Measurements from ENCODE around the gene RRM2. TPM values are rescaled to one million over a fixed set of nuclear protein-coding genes. Genes with fewer than 3 reads are reported as not detected.
A peak's percentile ranks its signal among the peaks of the same experiment; 100 is the strongest.

Gene RRM2
- total RNA-seq, 1 donor from 2014 or later, result 9.3 TPM

GRCh38 chr2:10120877-10121574, 1.5 kb upstream of the RRM2 start:
- ATAC-seq (ENCODE audit: low read depth), result no peak
- H3K4me3 Mint-ChIP-seq, result peak overlapping the region; percentile 97
- TF ChIP-seq, protein P1, sequence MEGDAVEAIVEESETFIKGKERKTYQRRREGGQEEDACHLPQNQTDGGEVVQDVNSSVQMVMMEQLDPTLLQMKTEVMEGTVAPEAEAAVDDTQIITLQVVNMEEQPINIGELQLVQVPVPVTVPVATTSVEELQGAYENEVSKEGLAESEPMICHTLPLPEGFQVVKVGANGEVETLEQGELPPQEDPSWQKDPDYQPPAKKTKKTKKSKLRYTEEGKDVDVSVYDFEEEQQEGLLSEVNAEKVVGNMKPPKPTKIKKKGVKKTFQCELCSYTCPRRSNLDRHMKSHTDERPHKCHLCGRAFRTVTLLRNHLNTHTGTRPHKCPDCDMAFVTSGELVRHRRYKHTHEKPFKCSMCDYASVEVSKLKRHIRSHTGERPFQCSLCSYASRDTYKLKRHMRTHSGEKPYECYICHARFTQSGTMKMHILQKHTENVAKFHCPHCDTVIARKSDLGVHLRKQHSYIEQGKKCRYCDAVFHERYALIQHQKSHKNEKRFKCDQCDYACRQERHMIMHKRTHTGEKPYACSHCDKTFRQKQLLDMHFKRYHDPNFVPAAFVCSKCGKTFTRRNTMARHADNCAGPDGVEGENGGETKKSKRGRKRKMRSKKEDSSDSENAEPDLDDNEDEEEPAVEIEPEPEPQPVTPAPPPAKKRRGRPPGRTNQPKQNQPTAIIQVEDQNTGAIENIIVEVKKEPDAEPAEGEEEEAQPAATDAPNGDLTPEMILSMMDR (IDR thresholded peaks at IDR 0.05), result no peak
- H3K4me1 Mint-ChIP-seq, result peaks cover 35% of the 10 kb centered on the region
- no peak for DNase-seq
- H3K27ac Mint-ChIP-seq, result peak overlapping the region; percentile 94
- intact Hi-C loops (cut with micrococcal nuclease), result loop anchor here (1.0 to 10.0 kb wide), 8 partner anchors 42 to 689 kb away; partner anchors contain the start of genes HPCAL1, ODC1, TAF1B and YWHAQ
- ChIA-PET POLR2A (interaction anchor here (0.7 to 1.4 kb wide), 5 partner anchors 42 to 326 kb away, joined by 3 to 6 read pairs (median 3); no protein-coding TSS in a partner anchor), CTCF (interaction anchor here (0.9 to 1.3 kb wide), 5 partner anchors 24 to 314 kb away, joined by 3 to 5 read pairs (median 4); no protein-coding TSS in a partner anchor)
- peaks cover 8% of the 10 kb centered on the region for H3K27me3 Mint-ChIP-seq
- no peaks in the 10 kb centered on the region for H3K9me3 Mint-ChIP-seq
- H3K36me3 Mint-ChIP-seq (ENCODE audit: low read depth), result peaks cover 2% of the 10 kb centered on the region

- Mint-ChIP-seq H3K9me3 (no peaks in the 10 kb centered on the region), H3K4me3 (peak overlapping the region; percentile 79), H3K4me1 (peaks cover 35% of the 10 kb centered on the region), H3K27ac (no peak overlapping the region), H3K27me3 (peaks cover 8% of the 10 kb centered on the region), H3K36me3 (ENCODE audit: low read depth) (peaks cover 2% of the 10 kb centered on the region)
- intact Hi-C loops (cut with micrococcal nuclease), result loop anchor here (5.0 to 10.0 kb wide), 2 partner anchors 138 to 491 kb away; partner anchors contain the start of gene YWHAQ
- no peak for DNase-seq
- TF ChIP-seq, protein P1 (IDR thresholded peaks at IDR 0.05), result no peak
- ChIA-PET CTCF (interaction anchor here (0.6 to 7.9 kb wide), 5 partner anchors 139 to 504 kb away, joined by 3 to 162 read pairs (median 23); no protein-coding TSS in a partner anchor), POLR2A (interaction anchor here (0.7 to 1.1 kb wide), 2 partner anchors 312 to 325 kb away, joined by 3 to 12 read pairs; no protein-coding TSS in a partner anchor)
- ATAC-seq (ENCODE audit: low read depth), result no peak
Measured at GRCh38 chr2:10123281-10123680, 742 bp downstream of the RRM2 start.

- TF ChIP-seq, protein P1 (IDR thresholded peaks at IDR 0.05), result no peak
- DNase-seq (no peak), ATAC-seq (ENCODE audit: low read depth) (no peak)
- Mint-ChIP-seq H3K4me3 (no peak overlapping the region), H3K9me3 (no peaks in the 10 kb centered on the region), H3K4me1 (peaks cover 35% of the 10 kb centered on the region), H3K36me3 (ENCODE audit: low read depth) (peaks cover 2% of the 10 kb centered on the region), H3K27ac (no peak overlapping the region), H3K27me3 (peaks cover 8% of the 10 kb centered on the region)
- POLR2A ChIA-PET, result interaction anchor here (0.7 to 1.0 kb wide), 2 partner anchors 168 to 310 kb away, joined by 3 to 6 read pairs; no protein-coding TSS in a partner anchor
- intact Hi-C loops (cut with micrococcal nuclease), result loop anchor here (1.0 to 10.0 kb wide), 5 partner anchors 140 to 544 kb away; partner anchors contain the start of gene YWHAQ
- CTCF ChIA-PET, result interaction anchor here (0.7 to 7.9 kb wide), 14 partner anchors 16 to 535 kb away, joined by 3 to 162 read pairs (median 4); no protein-coding TSS in a partner anchor
Measured at GRCh38 chr2:10124538-10125045, 2.1 kb downstream of the RRM2 start.

- CTCF ChIA-PET, result interaction anchor here (1.3 to 7.9 kb wide), 4 partner anchors 284 to 320 kb away, joined by 5 to 162 read pairs (median 52); no protein-coding TSS in a partner anchor
- ATAC-seq (ENCODE audit: low read depth), result no peak
- Mint-ChIP-seq H3K9me3 (no peaks in the 10 kb centered on the region), H3K4me3 (no peak overlapping the region), H3K27ac (no peak overlapping the region), H3K27me3 (peaks cover 8% of the 10 kb centered on the region), H3K36me3 (ENCODE audit: low read depth) (no peaks in the 10 kb centered on the region), H3K4me1 (peaks cover 25% of the 10 kb centered on the region)
- POLR2A ChIA-PET, result interaction anchor here (1.0 kb wide), 1 partner anchor 281 kb away, joined by 4 read pairs; no protein-coding TSS in a partner anchor
- intact Hi-C loops (cut with micrococcal nuclease), result loop anchor here (10.0 kb wide), 1 partner anchor 141 kb away; no protein-coding TSS in a partner anchor
- TF ChIP-seq, protein P1 (IDR thresholded peaks at IDR 0.05), result no peak
- no peak for DNase-seq
Measured at GRCh38 chr2:10125842-10126631, 3.5 kb downstream of the RRM2 start.

All from activated B cell treated with CpG ODN at 0.5 μM for 24 hours (primary cell).